Neural crest cell (in vitro differentiated cells): ENCODE results near the gene MARCHF4. TPM values are rescaled to one million over a fixed set of nuclear protein-coding genes. Genes with fewer than 3 reads are reported as not detected.

Experiments
- DNase-seq: peaks from one replicate; pipeline ENCODE4 v3.0.0; 2021; ENCODE audit warnings: low read depth, mixed read lengths, low spot score
- H3K27ac Mint-ChIP-seq: one replicate; pipeline ENCODE4 v1.8.0; 2021; ENCODE audit warnings: mild to moderate bottlenecking, mixed read lengths; ENCODE audit not compliant: unreplicated experiment
- H3K27me3 Mint-ChIP-seq: 2 replicates; pipeline ENCODE4 v1.8.0; 2021; ENCODE audit warnings: low read depth, mild to moderate bottlenecking, mixed read lengths
- H3K36me3 Mint-ChIP-seq: 2 replicates; pipeline ENCODE4 v1.8.0; 2021; ENCODE audit warnings: low read depth, mild to moderate bottlenecking, mixed read lengths
- H3K4me1 Mint-ChIP-seq: 2 replicates; pipeline ENCODE4 v1.8.0; 2021; ENCODE audit warnings: mixed read lengths
- H3K4me3 Mint-ChIP-seq: one replicate; pipeline ENCODE4 v1.8.0; 2021; ENCODE audit warnings: mild to moderate bottlenecking, mixed read lengths
- H3K9me3 Mint-ChIP-seq: 2 replicates; pipeline ENCODE4 v1.8.0; 2021; ENCODE audit warnings: mixed read lengths
- total RNA-seq: library from RNA; stranded (reverse); gene quantifications from 2 replicates; pipeline ENCODE4 v1.2.1, GENCODE V29; 2021
- TF ChIP-seq, protein P1 (sequence below): fragments of 200-600 bp; sonication (generic); conservative IDR thresholded peaks from 2 replicates; pipeline ENCODE4 v1.5.0; 2021; ENCODE audit warnings: antibody characterized with exemption, mild to moderate bottlenecking

Gene MARCHF4
- total RNA-seq, 1 donor from 2014 or later: 0.86 TPM

DNA sequence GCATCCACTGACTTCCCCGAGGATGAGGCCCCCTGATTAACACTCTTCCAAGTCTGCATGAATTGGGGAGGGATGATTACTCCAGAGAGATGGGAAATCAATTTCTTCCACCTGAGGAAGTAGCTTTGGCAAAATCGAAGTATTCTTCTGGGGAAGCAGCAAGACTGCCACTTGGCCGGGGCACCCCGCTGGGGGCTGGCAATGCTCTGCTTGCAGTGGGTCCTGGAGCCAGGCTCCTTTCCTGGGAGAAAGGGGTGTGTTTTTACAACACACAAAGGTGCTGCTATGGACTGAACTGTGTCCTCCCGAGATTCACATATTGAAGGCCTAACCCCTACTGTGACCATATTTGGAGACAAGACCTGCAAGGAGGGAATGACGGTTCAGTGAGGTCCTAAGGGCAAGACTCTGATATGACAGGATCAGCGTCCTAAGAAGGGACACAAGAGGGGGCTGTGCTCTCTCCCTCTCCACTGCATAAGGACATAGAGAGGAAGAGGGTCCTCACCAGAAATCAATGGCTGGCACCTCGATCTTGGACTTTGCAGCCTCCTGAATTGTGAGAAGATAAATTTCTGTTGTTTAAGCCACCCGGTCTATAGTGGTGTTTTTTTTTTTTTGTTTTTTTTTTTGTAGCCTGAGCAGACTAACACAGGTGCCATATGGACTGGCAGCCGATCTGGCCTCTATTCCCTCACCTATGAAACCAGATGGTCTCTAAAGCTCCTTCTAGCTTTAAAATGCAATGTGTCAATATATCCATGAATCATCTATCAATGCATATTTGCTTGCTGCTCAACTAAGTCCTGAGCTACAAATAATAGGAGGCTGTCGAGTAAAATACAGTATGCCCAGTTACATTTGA is 36.4 kb upstream of the MARCHF4 start:
- Mint-ChIP-seq H3K27me3 (peaks cover 3% of the 10 kb centered on the region), H3K9me3 (no peaks in the 10 kb centered on the region), H3K4me3 (peak overlapping the region; percentile 10), H3K36me3 (no peaks in the 10 kb centered on the region), H3K27ac (no peak overlapping the region), H3K4me1 (peaks cover 36% of the 10 kb centered on the region)
- TF ChIP-seq, protein P1, sequence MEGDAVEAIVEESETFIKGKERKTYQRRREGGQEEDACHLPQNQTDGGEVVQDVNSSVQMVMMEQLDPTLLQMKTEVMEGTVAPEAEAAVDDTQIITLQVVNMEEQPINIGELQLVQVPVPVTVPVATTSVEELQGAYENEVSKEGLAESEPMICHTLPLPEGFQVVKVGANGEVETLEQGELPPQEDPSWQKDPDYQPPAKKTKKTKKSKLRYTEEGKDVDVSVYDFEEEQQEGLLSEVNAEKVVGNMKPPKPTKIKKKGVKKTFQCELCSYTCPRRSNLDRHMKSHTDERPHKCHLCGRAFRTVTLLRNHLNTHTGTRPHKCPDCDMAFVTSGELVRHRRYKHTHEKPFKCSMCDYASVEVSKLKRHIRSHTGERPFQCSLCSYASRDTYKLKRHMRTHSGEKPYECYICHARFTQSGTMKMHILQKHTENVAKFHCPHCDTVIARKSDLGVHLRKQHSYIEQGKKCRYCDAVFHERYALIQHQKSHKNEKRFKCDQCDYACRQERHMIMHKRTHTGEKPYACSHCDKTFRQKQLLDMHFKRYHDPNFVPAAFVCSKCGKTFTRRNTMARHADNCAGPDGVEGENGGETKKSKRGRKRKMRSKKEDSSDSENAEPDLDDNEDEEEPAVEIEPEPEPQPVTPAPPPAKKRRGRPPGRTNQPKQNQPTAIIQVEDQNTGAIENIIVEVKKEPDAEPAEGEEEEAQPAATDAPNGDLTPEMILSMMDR: no peak
- no peak for DNase-seq

DNA sequence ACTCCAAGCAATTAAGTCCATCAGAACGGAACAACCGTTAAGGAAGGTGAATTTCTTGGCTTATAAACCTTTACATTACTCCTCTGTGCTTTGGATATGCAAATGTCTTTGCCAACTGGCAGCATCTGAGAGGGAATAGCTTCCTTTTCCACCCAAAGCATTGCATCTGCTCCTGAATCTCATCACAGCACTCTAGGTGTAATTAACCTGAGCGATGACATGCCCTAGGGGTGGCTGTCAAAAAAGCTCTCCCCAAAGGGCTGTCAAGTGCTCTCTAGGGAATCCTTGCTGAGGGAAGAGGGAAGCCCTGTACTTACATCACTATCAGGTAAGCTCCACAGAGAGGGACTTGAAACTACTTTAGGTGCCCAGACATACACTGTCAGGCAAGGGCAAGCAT is 34.5 kb upstream of the MARCHF4 start:
- Mint-ChIP-seq H3K36me3 (no peaks in the 10 kb centered on the region), H3K27ac (no peak overlapping the region), H3K9me3 (no peaks in the 10 kb centered on the region), H3K27me3 (peaks cover 3% of the 10 kb centered on the region), H3K4me1 (peaks cover 27% of the 10 kb centered on the region), H3K4me3 (no peak overlapping the region)
- DNase-seq: no peak
- TF ChIP-seq, protein P1: no peak

DNA sequence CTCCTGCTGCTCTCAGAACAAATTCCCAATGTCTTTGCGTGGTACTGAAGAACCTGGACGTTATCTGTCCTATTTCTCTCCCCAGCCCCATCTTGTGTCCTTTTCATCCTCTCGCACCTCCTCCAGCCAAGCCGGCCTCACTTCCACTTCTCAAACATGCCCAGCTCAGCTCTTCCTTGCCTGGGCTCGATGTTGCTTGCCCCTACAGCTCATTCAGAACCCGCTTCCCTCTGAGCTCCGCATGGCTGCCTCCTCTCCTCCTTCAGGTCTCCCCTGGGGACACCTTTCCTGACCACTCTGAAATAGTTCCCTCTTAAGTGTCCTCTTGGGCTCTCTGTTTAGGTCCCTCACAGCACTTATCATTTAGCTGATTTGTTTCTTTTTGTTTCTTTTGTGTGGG is 33.3 kb upstream of the MARCHF4 start:
- Mint-ChIP-seq H3K9me3 (no peaks in the 10 kb centered on the region), H3K27me3 (peaks cover 3% of the 10 kb centered on the region), H3K36me3 (no peaks in the 10 kb centered on the region), H3K4me3 (no peak overlapping the region), H3K4me1 (peaks cover 22% of the 10 kb centered on the region), H3K27ac (no peak overlapping the region)
- TF ChIP-seq, protein P1: no peak
- DNase-seq: no peak

DNA sequence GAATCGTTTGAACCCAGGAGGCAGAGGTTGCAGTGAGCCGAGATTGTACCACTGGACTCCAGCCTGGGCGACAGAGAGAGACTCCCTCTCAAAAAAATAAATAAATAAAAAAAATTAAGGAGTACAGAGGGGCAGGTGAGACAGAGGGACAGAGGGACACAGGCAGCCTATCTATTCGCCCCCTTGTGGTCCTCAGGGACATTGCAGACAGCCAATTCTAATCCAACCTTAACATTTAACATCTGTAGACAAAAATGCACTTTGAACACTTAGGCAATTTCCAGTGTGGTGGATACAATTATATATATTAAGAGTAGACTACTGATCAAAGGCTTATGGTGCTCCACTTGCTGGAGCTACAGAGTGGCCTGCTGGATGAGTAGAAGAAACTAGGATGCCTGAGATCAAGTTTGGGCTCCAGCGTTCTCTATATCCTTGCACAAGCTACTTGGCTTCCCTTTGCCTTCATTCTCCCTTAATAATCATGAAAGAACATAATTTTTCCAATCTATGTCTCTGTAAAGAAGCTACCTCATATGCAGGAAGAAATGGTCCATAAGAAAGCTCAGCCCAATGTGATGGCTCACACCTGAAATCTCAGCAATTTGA is 31.8 kb upstream of the MARCHF4 start:
- DNase-seq: peak; percentile 22
- TF ChIP-seq, protein P1: peak; percentile 79
- H3K27me3 Mint-ChIP-seq: peaks cover 3% of the 10 kb centered on the region
- peaks cover 22% of the 10 kb centered on the region for H3K4me1 Mint-ChIP-seq
- no peaks in the 10 kb centered on the region for H3K36me3 Mint-ChIP-seq
- H3K4me3 Mint-ChIP-seq: no peak overlapping the region
- no peak overlapping the region for H3K27ac Mint-ChIP-seq
- H3K9me3 Mint-ChIP-seq: no peaks in the 10 kb centered on the region

DNA sequence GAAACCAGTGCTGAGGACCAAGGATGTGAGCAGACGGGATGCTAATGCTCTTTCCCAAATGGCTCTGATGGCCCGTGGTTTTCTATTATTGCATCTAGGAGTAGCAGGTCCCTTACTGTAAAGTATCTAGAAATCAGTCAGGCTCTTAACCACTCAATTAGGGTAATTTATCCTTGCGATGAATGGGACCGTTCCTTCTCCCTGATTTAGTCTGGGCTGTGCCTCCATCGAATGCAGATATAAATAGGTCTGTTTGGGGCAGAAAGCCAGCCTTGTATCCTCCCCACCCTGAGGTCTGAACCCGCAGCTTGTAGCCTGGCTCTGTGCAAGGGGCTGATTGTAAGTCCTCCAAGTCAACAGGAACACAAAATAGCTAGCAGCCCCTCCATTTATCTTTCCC is 30.5 kb upstream of the MARCHF4 start:
- H3K9me3 Mint-ChIP-seq: no peaks in the 10 kb centered on the region
- TF ChIP-seq, protein P1: no peak
- H3K36me3 Mint-ChIP-seq: no peaks in the 10 kb centered on the region
- no peak overlapping the region for H3K4me3 Mint-ChIP-seq
- DNase-seq: no peak
- no peak overlapping the region for H3K27ac Mint-ChIP-seq
- H3K27me3 Mint-ChIP-seq: no peaks in the 10 kb centered on the region
- peaks cover 13% of the 10 kb centered on the region for H3K4me1 Mint-ChIP-seq
